Small intestine (tissue), 7 donors: Measurements from ENCODE around the gene ADAD2. TPM values are rescaled to one million over a fixed set of nuclear protein-coding genes. Genes with fewer than 3 reads are reported as not detected.
"Not testable (repeated sequence)": the region's sequence is repeated elsewhere in the genome, so short reads cannot be mapped to it uniquely, and the experiment has no call there.

Experiments
- DNase-seq, 2 donors: peaks; one replicate each; pipeline versions ENCODE4 v3.0.0 to v3.0.0-alpha.2; 2013
- FAIRE-seq: peaks from 2 replicates; lab custom pipeline; 2012; peaks lifted over from hg19 to GRCh38; lab: Jason Lieb, UNC
- H3K27ac ChIP-seq, 3 donors: one replicate each; pipeline ENCODE4 v1.5.1; 2013; ENCODE audit warnings: low read length in 2 of 3, mild to moderate bottlenecking in 2 of 3, control low read depth in 1 of 3, inconsistent platforms in 1 of 3, low read depth in 1 of 3, moderate library complexity in 1 of 3
- H3K27me3 ChIP-seq, 3 donors: one replicate each; pipeline ENCODE4 v1.6.1; 2013; ENCODE audit warnings: low read length in 3 of 3, inconsistent platforms in 1 of 3; ENCODE audit not compliant: control insufficient read depth in 3 of 3, insufficient read depth in 3 of 3
- H3K36me3 ChIP-seq, 3 donors: one replicate each; pipeline ENCODE4 v1.6.1; 2013; ENCODE audit warnings: low read length in 3 of 3, inconsistent platforms in 1 of 3, low read depth in 1 of 3, mild to moderate bottlenecking in 1 of 3, moderate library complexity in 1 of 3; ENCODE audit not compliant: control insufficient read depth in 3 of 3, insufficient read depth in 2 of 3
- H3K4me1 ChIP-seq, 3 donors: one replicate each; pipeline ENCODE4 v1.6.1; 2013; ENCODE audit warnings: low read length in 2 of 3, inconsistent platforms in 1 of 3, low read depth in 1 of 3, mild to moderate bottlenecking in 1 of 3, moderate library complexity in 1 of 3; ENCODE audit not compliant: control insufficient read depth in 3 of 3, insufficient read depth in 2 of 3
- H3K4me3 ChIP-seq, 3 donors: one replicate each; pipeline ENCODE4 v1.5.1; 2013; ENCODE audit warnings: low read length in 3 of 3, control low read depth in 1 of 3, inconsistent platforms in 1 of 3, low read depth in 1 of 3, mild to moderate bottlenecking in 1 of 3, moderate library complexity in 1 of 3
- H3K9me3 ChIP-seq, 2 donors: one replicate each; pipeline ENCODE4 v1.6.1; 2013; ENCODE audit warnings: low read depth in 1 of 2, low read length in 1 of 2; ENCODE audit not compliant: control insufficient read depth in 2 of 2, insufficient read depth in 1 of 2
- WGBS, 3 donors: extraction: QIAGEN DNeasy Blood & Tissue Kit; methylation state at CpG; one replicate each; pipeline ENCODE4 v1.1.7; 2013; 5-methylcytosine and 5-hydroxymethylcytosine counted together
- polyA plus RNA-seq, 4 donors: library from polyadenylated mRNA; stranded (reverse) in 3 of 4; unstranded in 1 of 4; fragments of 200-250 nt in 3 of 4; fragments of 120-200 nt in 1 of 4; gene quantifications; one replicate each; pipeline versions ENCODE4 v1.2.1 to v1.2.3, GENCODE V29; 2013
- donor health status: healthy with polysubstance abuse.
- donor health status: control.
- donor health status: control.
- donor health status: Bipolar disorder and iron deficiency.
- donor health status: healthy.

Gene ADAD2
- polyA plus RNA-seq, 4 donors = 0.22 to 0.27 TPM; not detected in 2

- H3K36me3 ChIP-seq, H3K9me3 ChIP-seq, FAIRE-seq, H3K27me3 ChIP-seq, H3K4me3 ChIP-seq, H3K27ac ChIP-seq, DNase-seq, H3K4me1 ChIP-seq: not testable (repeated sequence)
- WGBS, 3 donors = 89 to 91% (median 90%) methylated on average over 6 of the region's 6 CpGs
Observed at GRCh38 chr16:84205123-84205522, 14.2 kb downstream of the ADAD2 start.

DNA sequence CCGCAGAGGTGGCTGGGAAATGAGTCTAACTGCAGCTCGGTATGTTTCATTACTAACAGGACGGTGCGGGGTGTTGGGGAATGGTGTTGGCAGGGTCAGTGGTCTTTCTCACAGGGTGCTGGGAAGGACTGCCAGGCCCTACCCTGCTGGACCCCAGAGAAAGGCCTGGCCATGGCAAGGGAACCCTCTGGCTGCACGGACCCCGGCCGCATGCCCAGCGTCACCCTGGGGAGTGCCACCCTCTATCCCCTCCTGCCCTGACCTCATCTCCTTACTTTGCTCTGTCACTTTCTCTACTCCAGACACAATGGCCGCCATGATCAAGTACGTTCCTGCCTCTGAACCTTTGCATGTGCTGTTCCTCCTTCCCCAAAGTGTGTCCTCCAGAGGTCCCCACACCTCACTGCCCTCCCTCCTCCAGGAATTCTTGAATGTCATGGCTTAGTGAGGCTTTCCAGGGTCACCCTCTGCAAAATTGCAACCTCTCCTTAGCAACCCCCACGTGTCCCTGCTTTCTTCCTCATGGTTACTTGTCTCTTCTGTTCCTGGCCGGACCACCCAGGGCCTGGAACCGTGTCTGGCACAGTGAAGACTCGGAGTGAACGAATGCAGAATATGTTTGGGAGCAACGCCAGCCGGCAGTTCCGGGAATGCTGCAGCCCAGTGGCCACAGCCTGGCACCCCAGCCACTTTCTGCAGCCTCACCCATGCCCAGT, 15.2 kb downstream of the ADAD2 start:
- H3K27me3 ChIP-seq = no peaks in the 10 kb centered on the region
- DNase-seq (no peak), FAIRE-seq (no peak)
- H3K9me3 ChIP-seq = no peaks in the 10 kb centered on the region
- no peak overlapping the region for H3K4me3 ChIP-seq
- WGBS, 3 donors = 86 to 90% (median 87%) methylated on average over 14 to 18 of the region's 18 CpGs
- no peaks in the 10 kb centered on the region for H3K4me1 ChIP-seq
- H3K27ac ChIP-seq = no peak overlapping the region
- no peaks in the 10 kb centered on the region for H3K36me3 ChIP-seq

DNA sequence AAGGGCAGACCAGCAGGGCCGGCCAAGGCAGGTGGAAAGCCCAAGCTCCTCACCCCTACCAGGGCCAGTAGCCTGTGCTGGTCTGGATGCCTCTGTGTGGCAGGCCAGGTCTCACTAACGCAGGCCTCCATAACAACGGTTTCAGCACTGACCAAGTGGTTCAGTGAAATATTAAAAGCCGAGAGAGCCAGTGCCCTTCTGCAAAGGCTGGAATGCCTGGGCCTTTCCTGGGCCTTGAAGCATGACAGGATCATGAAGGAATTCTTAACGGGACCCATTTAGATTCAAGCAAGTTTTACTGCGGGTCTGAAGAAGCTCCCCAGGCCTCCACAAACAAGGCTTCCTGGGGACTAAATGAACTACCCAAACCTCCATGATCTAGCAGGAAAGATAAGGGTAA, 16.3 kb downstream of the ADAD2 start:
- no peak for FAIRE-seq
- WGBS, 3 donors = 70 to 80% (median 73%) methylated on average over 6 of the region's 6 CpGs
- H3K27me3 ChIP-seq = no peaks in the 10 kb centered on the region

DNA sequence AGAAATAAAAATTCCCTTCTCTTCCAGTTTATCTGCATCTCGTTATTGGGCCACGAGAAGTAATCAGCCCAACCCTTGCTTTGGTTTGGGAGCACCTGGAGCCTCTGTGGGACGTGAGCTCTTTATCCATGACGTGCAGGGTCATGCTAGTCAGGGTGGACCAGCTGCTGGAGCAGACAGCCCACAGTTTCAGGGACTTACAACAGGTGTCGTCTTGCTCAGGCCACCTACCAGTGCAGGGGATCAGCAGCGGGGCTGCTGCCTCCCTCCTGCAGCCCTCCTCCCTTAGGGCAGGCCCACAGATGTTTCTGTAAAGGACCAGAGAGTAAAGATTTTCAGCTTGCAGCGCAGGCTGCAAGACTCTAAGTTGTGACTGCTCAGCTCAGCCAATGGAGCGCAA, 16.9 kb downstream of the ADAD2 start:
- no peak for DNase-seq
- H3K27me3 ChIP-seq = no peaks in the 10 kb centered on the region
- H3K27ac ChIP-seq = no peak overlapping the region
- WGBS, 3 donors = 74 to 79% (median 78%) methylated on average over 8 of the region's 8 CpGs
- H3K9me3 ChIP-seq = no peaks in the 10 kb centered on the region
- H3K4me3 ChIP-seq = no peak overlapping the region
- FAIRE-seq = no peak
- H3K36me3 ChIP-seq = no peaks in the 10 kb centered on the region
- no peaks in the 10 kb centered on the region for H3K4me1 ChIP-seq

More for the DNA sequence above, 16.3 kb downstream of the ADAD2 start:
- no peaks in the 10 kb centered on the region for H3K4me1 ChIP-seq
- no peak for DNase-seq
- H3K9me3 ChIP-seq = no peaks in the 10 kb centered on the region
- H3K4me3 ChIP-seq = no peak overlapping the region
- H3K36me3 ChIP-seq = no peaks in the 10 kb centered on the region
- H3K27ac ChIP-seq = no peak overlapping the region

GRCh38 chr16:84209989-84210388, 19.0 kb downstream of the ADAD2 start:
- Histone ChIP-seq H3K9me3 (no peaks in the 10 kb centered on the region), H3K4me1 (no peaks in the 10 kb centered on the region), H3K4me3 (no peak overlapping the region), H3K27ac (no peak overlapping the region), H3K27me3 (no peaks in the 10 kb centered on the region), H3K36me3 (no peaks in the 10 kb centered on the region)
- 77 to 86% (median 83%) methylated on average over 2 of the region's 2 CpGs for WGBS, 3 donors
- FAIRE-seq (no peak), DNase-seq (no peak)

GRCh38 chr16:84212154-84212553, 21.2 kb downstream of the ADAD2 start:
- FAIRE-seq = no peak
- no peaks in the 10 kb centered on the region for H3K4me1 ChIP-seq
- 43 to 60% (median 46%) methylated on average over 4 of the region's 4 CpGs for WGBS, 3 donors
- H3K36me3 ChIP-seq = no peaks in the 10 kb centered on the region
- DNase-seq = no peak
- no peak overlapping the region for H3K4me3 ChIP-seq
- H3K27ac ChIP-seq = no peak overlapping the region
- H3K27me3 ChIP-seq = no peaks in the 10 kb centered on the region
- H3K9me3 ChIP-seq = no peaks in the 10 kb centered on the region

DNA sequence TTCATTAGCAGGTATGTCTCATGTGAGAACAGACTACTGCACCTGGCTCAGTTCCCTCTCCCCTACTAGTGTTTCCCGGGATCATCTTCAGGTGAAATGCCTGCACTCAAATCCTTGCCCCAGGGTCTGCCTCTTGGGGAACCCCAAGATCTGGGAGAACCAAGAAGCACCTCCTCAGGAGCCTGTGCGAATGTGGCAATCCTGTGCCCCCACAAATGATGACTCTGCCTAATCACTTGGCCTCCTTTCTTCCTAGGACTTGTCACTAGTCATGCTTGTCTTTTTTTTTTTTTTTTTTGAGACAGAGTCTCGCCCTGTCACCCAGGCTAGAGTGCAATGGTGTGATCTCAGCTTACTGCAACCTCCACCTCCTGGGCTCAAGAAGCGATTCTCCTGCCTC, 21.7 kb downstream of the ADAD2 start:
- H3K9me3 ChIP-seq = no peaks in the 10 kb centered on the region
- WGBS, 3 donors = 78 to 88% (median 81%) methylated on average over 4 of the region's 4 CpGs
- H3K27ac ChIP-seq = no peak overlapping the region
- H3K36me3 ChIP-seq = no peaks in the 10 kb centered on the region
- H3K4me1 ChIP-seq = no peaks in the 10 kb centered on the region
- DNase-seq (no peak), FAIRE-seq (no peak)
- H3K4me3 ChIP-seq = no peak overlapping the region
- H3K27me3 ChIP-seq = no peaks in the 10 kb centered on the region

DNA sequence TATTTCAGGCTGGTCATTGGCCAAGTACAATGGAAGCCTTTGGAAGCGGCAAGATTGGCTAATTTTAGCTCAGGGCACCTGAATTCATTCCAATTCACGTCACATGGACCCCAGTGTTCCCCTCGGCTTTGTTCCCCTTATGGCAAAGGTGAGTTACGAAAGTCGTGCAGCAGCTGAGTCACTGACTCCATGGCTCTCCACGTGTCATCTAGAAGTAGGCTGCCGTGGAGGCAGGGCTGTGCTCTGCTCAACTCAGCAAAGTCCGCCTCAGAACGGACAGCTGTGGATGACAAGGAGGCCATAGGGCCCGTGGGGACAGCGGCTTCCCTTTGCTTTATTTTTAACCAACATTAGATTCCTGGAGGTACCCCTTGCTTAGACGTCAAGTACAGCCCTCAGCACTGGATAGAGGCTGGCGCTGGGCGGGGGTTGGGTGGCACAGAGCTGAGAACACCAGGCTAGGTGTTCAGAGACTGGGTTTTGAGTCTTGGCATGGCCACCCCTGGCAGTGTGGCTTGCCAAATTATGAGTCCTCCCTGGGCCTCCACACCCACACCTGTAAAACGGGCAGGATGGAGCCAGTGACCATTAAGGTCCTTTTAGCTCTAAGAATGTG, 23.6 kb downstream of the ADAD2 start:
- no peak for DNase-seq

More for the DNA sequence above, 23.6 kb downstream of the ADAD2 start:
- Histone ChIP-seq H3K9me3 (no peaks in the 10 kb centered on the region), H3K27me3 (no peaks in the 10 kb centered on the region), H3K27ac (no peak overlapping the region), H3K4me1 (no peaks in the 10 kb centered on the region), H3K36me3 (no peaks in the 10 kb centered on the region), H3K4me3 (no peak overlapping the region)
- WGBS, 3 donors = 82 to 86% (median 85%) methylated on average over 15 of the region's 15 CpGs
- no peak for FAIRE-seq
